Measurements from ENCODE around the gene PDE4A.

Gene PDE4A

DNA sequence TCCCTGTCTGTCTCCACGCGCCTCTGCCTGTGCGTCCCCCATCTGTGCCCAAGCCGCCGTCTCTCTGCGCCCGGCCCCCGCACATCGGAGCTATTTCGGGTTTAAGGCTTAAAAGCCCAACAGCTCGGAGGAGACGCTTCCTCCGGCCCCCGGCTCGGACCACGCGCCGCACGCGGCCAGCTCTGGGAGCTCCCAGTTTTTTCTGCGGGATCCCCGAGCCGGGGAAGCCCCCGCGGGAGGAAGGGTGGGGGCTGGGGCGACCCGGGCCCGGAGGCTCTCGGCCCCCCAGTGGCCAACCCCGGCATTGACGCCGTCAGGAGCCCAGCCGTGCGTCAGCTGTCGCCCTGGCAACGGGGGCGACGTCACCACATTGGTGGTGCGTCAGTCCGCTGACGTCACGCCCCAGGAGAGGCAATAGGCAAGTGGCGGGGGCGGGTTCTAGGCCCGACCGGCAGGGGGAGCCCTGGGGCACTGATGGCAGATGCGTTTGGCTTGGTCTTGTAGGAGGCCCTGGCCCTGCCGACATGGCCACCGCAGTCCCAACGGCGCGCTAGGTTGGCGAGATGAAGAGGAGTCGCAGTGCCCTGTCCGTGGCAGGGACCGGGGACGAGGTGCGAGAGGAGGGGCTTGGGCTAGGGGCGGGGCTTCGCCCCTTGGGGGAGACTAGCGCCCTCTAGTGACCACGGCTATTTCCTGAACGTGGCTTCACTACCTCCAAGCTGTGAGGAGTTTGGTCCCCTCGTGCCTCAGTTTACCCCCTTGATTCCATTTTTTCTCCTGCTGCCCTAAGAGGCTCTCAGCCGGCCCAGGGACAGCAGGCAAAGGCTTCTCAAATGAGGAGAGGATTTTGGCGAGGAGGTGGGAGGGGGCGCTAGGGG, 3.7 kb upstream of the PDE4A start:
- peaks cover 43% of the 10 kb centered on the region for H3K27me3 Mint-ChIP-seq

DNA sequence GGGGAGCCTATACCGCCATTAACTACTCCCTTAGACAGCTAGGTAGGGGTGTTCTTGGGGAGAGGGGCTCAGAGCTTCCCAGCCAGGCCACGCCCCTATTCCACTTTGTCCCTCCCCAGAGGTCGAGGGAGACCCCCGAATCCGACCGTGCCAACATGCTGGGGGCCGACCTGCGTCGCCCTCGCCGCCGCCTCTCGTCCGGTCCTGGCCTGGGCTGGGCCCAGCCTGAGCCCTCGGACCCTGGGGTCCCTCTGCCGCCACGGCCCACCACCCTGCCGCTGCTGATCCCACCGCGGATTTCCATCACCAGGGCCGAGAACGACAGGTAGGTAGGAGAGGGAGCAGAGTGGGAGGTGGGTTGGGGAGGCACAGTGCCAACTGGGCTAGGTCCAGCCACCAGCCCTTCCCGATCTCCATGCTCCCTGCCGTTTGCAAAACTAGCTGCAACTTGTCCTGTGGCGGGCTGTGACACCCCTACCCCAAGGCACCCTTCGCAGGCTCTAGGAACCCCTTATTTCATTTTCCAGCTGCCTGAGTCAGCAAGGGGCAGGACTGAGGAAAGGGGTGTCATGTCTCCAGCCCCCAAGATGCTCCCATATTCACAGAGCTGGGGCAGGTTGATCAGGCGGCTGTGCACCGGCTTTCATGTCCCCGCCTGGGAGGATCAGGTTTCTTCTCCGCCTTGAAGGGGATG, 2.6 kb upstream of the PDE4A start:
- Mint-ChIP-seq H3K36me3 (no peaks in the 10 kb centered on the region), H3K9me3 (peaks cover 3% of the 10 kb centered on the region), H3K27me3 (peaks cover 50% of the 10 kb centered on the region), H3K4me3 (peak overlapping the region; percentile 9), H3K4me1 (peaks cover 60% of the 10 kb centered on the region), H3K27ac (peak overlapping the region; percentile 64)
- no peak for ATAC-seq

More for the DNA sequence above, 3.7 kb upstream of the PDE4A start:
- H3K9me3 Mint-ChIP-seq, result peaks cover 3% of the 10 kb centered on the region
- ATAC-seq, result peak; percentile 69
- no peaks in the 10 kb centered on the region for H3K36me3 Mint-ChIP-seq
- H3K4me3 Mint-ChIP-seq, result peak overlapping the region; percentile 73
- H3K27ac Mint-ChIP-seq, result peak overlapping the region; percentile 81
- peaks cover 57% of the 10 kb centered on the region for H3K4me1 Mint-ChIP-seq

DNA sequence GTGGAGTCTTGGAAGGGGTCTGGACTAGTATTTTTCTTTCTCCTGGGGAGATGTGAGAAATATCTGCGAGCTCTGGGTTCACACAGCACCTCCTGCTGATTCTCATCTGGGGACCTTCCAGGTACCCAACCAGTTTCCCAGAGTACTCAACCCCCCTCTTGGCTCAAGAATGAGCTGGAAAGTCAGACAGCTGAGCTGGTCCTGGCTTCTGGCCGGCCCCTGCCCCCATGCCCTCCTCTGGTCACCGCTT, 2.2 kb upstream of the PDE4A start:
- Mint-ChIP-seq H3K9me3 (peaks cover 3% of the 10 kb centered on the region), H3K4me1 (peaks cover 59% of the 10 kb centered on the region), H3K27ac (peak overlapping the region; percentile 64), H3K27me3 (peaks cover 50% of the 10 kb centered on the region), H3K4me3 (peak overlapping the region; percentile 65), H3K36me3 (no peaks in the 10 kb centered on the region)
- no peak for ATAC-seq

DNA sequence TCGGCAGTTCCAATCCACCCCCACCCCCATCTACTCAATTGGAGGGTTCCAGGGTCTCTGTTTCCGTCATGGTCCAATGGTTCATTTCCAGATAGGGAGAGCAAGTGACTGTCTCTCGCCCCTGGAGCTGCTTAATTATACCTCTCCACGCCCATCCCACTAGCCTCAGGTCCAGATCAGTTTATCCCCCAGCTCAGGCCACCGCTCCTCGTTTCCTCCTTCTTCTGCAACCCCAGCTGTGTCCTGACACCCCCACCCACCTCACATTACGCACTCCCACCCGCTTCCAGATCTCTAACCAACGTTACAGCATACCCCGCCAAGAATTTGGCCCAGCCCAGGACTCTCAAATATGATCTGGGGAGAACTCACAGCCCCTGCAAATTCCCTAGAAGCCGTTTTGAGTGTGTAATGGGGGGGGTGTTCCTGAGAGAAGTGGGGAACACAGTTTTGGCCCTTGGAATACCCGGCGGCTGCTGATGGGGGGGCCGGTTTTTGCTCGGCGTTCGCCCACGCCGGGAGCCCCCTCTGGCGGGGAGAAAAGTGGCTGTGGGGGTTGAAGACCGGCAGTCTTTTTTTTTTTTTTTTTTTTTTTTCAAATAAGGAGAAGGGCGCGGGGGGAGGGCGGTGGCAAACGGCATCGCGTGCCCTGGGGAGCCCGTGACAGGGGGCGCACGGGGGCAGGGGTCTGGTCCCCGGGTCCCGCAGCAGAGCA, 1.7 kb upstream of the PDE4A start:
- Mint-ChIP-seq H3K4me3 (peak overlapping the region; percentile 65), H3K27ac (peak overlapping the region; percentile 64), H3K36me3 (no peaks in the 10 kb centered on the region), H3K9me3 (peaks cover 3% of the 10 kb centered on the region), H3K27me3 (peaks cover 50% of the 10 kb centered on the region), H3K4me1 (peaks cover 62% of the 10 kb centered on the region)
- ATAC-seq, result no peak

DNA sequence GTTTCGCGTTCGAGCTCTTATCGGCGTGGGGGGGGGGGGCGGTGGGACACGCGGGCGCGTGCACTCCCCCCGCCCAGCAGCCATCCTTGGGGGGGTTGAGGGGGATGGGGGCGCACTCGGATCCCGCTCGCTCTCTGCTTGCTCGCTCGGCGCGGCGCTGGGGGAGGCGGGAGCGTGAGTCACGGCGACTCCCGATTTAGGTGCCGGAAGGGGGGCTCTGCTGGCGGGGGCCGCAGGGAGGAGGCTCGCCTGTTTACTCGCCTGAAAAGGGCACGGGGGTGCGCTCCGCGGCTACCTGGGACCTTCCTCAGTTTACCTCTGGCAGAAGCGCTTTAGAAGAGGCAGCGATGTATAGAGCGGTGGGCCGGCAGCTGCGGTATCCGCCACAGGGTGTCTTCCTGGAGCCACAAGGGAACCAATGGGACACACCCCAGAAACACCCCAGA, 1.1 kb upstream of the PDE4A start:
- peaks cover 50% of the 10 kb centered on the region for H3K27me3 Mint-ChIP-seq
- H3K36me3 Mint-ChIP-seq, result no peaks in the 10 kb centered on the region
- peaks cover 3% of the 10 kb centered on the region for H3K9me3 Mint-ChIP-seq
- H3K4me1 Mint-ChIP-seq, result peaks cover 68% of the 10 kb centered on the region
- peak overlapping the region; percentile 64 for H3K27ac Mint-ChIP-seq
- ATAC-seq, result no peak
- H3K4me3 Mint-ChIP-seq, result peak overlapping the region; percentile 63

DNA sequence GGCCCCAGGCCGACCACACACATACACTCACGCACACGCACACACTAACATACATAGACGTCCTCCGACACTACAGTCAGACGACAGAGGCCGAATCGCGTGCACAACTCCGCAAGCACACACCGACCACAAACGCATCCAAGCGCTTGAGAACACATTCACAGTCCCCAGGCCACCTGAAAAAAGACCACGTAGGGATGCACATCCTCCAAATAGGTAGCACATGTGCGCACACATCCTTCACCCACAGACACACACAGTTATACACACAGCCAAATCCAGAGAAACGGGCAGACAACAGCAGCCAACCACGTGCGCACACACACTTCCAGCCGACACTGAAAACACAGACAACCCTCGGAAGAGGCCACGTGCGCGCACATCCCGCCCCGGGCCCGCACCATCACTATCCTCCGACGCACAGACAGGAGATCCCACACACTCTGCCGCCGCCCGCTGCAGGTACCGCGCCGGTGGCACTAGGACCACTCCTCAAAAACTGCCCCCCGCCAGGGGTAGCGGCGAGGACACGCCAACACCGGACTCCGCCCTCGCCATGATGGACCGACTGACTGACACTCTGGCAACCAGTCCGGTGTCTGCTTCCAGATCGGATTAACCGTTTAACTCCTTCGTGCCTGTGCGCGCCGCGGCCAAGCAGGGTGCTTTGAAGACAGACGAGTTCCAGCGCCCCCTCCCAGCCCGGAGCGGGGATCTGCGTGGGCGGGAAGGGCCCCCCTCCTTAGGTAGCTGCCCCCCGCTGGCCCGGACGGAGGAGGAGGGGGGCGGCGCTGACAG, 493 bp upstream of the PDE4A start:
- Mint-ChIP-seq H3K27me3 (peaks cover 50% of the 10 kb centered on the region), H3K4me1 (peaks cover 75% of the 10 kb centered on the region), H3K27ac (peak overlapping the region; percentile 64), H3K9me3 (peaks cover 3% of the 10 kb centered on the region), H3K4me3 (peak overlapping the region; percentile 63), H3K36me3 (no peaks in the 10 kb centered on the region)
- peak; percentile 47 for ATAC-seq

DNA sequence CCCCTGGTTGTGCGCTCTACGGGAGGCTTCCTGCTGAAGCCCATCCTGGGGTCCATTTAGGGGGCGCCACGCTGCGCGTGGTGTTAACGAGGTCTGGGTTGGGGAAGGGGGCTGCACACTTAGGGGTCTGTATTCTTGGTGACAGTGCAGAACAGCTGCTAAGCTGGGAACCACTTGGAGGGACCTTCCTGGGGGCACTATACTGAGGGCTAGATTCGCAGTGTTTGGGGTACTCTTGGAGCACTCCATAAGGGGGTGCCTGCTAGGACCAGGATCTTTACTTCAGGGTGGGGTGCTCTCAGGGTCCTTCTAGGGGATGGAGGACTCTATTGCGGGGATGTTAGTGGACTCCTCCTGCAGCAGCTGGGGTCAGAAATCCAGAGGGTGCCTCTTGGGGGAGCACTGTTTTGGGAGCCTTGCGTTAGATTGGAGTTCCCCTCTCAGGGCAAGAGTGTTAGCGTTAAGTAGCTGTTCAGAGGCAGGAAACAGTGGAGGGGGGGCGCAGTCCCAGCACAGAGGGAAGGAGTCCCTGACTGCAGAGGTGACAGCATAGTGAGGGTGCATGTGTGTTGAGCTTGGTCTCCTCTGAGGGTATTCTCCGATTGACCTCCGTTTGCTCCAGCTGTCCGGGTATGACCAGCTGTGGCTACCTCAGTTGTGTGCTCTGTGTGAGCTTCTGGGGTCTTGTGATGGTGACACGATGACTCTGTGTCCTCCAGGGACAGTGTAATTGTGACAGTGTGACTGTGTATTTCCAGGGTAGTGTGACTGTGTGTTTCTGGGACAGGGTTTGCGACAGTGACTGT, 1.1 kb downstream of the PDE4A start:
- Mint-ChIP-seq H3K4me3 (peak overlapping the region; percentile 63), H3K36me3 (no peaks in the 10 kb centered on the region), H3K27ac (peak overlapping the region; percentile 5), H3K4me1 (peaks cover 74% of the 10 kb centered on the region), H3K9me3 (peaks cover 3% of the 10 kb centered on the region), H3K27me3 (peaks cover 48% of the 10 kb centered on the region)
- no peak for ATAC-seq

DNA sequence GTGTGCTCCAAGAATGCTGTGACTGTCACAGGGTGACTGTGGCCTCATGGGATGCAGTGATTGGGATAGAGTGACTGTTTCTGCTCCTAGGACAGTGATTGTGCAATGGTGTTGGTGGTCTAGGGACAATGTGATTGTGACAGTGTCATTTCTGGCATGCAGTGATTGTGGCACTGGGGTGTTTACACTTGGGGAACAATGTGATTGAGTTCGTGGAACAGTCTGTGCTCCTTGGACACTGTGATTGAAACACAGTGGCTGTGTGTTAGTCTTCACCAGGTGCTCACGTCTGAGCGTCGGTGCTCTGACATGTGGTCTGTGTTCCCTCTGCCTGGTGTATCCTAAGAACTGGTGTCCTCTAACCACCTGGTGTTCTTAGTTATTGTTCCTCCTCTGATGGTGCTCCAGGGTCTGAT, 1.7 kb downstream of the PDE4A start:
- no peaks in the 10 kb centered on the region for H3K36me3 Mint-ChIP-seq
- H3K4me3 Mint-ChIP-seq, result peak overlapping the region; percentile 63
- peaks cover 41% of the 10 kb centered on the region for H3K27me3 Mint-ChIP-seq
- peak overlapping the region; percentile 5 for H3K27ac Mint-ChIP-seq
- ATAC-seq, result no peak
- peaks cover 74% of the 10 kb centered on the region for H3K4me1 Mint-ChIP-seq
- H3K9me3 Mint-ChIP-seq, result no peaks in the 10 kb centered on the region

DNA sequence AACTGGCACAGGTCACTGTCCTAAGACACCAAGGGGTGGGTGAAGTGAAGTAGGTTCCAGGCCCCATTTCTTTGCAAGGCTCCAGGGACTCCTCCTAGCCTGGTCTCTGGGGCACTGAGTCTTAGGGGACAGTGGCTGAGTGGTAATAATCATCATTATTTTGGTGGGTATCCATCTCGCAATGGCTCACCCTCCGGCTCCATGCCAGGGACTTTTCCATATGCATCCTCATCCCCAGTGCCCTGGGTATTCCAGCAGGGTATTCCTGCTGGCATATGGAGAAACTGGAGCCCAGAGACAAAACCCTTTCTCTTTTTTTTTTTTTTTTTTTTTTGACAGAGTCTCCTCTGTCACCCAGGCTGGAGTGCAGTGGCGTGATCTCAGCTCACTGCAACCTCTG, 2.5 kb downstream of the PDE4A start:
- H3K9me3 Mint-ChIP-seq, result no peaks in the 10 kb centered on the region
- no peak overlapping the region for H3K4me3 Mint-ChIP-seq
- no peak overlapping the region for H3K27ac Mint-ChIP-seq
- H3K27me3 Mint-ChIP-seq, result peaks cover 40% of the 10 kb centered on the region
- no peaks in the 10 kb centered on the region for H3K36me3 Mint-ChIP-seq
- peaks cover 81% of the 10 kb centered on the region for H3K4me1 Mint-ChIP-seq
- ATAC-seq, result no peak

DNA sequence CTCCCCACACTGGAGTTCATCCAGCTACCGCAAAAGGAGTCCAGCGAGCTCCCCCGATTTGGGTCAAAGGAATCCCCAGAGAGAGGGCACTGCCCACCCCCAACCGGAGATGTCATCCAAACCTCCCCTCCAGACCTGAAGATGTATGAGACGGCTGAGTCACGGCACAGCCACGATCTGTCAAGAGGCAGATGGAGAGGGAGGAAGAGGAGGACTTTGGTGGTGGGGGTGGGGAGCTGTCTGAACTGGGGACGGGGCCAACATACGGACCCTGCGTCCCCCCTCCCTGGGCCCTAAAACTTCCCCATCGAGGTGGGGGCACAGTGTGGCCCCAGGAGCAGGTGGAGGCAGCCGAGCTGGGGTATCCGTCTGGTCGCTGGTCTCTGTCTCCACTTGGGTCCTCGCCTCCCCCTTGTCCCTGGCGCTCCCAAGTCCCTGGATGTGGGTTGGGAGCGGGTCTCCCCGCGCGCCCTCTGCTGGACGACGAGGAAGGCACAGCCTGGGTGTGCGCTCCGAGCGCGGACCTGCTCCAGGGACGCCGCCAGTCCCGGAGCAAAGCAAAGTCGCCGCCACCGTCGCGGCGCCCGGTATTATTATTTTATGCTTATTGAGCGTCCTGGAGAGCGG, 3.8 kb downstream of the PDE4A start:
- no peaks in the 10 kb centered on the region for H3K36me3 Mint-ChIP-seq
- H3K27ac Mint-ChIP-seq, result peak overlapping the region; percentile 95
- ATAC-seq, result peak; percentile 44
- peak overlapping the region; percentile 73 for H3K4me3 Mint-ChIP-seq
- peaks cover 30% of the 10 kb centered on the region for H3K27me3 Mint-ChIP-seq
- H3K4me1 Mint-ChIP-seq, result peaks cover 84% of the 10 kb centered on the region
- H3K9me3 Mint-ChIP-seq, result no peaks in the 10 kb centered on the region

DNA sequence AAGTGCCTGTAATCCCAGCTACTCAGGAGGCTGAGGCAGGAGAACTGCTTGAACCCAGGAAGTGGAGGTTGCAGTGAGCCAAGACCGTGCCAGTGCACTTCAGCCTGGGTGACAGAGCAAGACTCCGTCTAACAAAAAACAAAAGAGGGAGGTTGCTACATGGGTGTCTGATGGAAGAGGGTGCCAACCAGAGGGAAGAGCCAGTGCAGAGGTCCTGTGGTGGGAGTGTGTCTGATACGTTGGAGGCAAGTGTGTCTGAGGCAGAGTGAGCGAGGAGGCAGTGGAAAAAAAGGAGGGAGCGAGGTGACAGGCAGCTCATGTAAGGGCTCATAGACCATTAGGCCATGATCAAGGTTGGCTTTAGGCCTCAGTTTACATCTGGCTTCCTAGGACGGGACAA, 6.8 kb downstream of the PDE4A start:
- peak overlapping the region; percentile 95 for H3K27ac Mint-ChIP-seq

DNA sequence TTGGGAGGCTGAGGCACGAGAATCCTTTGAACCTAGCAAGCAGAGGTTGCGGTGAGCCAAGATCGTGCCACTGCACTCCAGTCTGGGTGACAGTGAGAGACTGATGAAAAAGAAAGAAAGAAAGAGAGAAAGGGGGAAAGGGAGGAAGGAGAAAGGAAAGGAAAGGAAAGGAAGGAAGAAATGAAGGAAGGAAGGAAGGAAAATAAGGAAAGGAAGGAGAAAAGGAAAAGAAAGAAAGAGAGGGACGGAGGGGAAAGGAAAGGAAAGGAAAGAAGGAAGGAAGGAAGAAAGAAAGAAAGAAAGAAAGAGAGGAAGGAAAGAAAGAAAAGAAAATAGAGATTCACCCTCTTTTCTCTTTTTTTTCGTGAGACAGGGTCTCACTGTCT, 8.7 kb downstream of the PDE4A start:
- no peaks in the 10 kb centered on the region for H3K36me3 Mint-ChIP-seq
- no peak overlapping the region for H3K4me3 Mint-ChIP-seq
- H3K27ac Mint-ChIP-seq, result peak overlapping the region; percentile 95

More for the DNA sequence above, 6.8 kb downstream of the PDE4A start:
- no peaks in the 10 kb centered on the region for H3K9me3 Mint-ChIP-seq
- H3K4me3 Mint-ChIP-seq, result no peak overlapping the region
- no peaks in the 10 kb centered on the region for H3K36me3 Mint-ChIP-seq
- ATAC-seq, result no peak
- H3K27me3 Mint-ChIP-seq, result peaks cover 16% of the 10 kb centered on the region
- peaks cover 87% of the 10 kb centered on the region for H3K4me1 Mint-ChIP-seq

DNA sequence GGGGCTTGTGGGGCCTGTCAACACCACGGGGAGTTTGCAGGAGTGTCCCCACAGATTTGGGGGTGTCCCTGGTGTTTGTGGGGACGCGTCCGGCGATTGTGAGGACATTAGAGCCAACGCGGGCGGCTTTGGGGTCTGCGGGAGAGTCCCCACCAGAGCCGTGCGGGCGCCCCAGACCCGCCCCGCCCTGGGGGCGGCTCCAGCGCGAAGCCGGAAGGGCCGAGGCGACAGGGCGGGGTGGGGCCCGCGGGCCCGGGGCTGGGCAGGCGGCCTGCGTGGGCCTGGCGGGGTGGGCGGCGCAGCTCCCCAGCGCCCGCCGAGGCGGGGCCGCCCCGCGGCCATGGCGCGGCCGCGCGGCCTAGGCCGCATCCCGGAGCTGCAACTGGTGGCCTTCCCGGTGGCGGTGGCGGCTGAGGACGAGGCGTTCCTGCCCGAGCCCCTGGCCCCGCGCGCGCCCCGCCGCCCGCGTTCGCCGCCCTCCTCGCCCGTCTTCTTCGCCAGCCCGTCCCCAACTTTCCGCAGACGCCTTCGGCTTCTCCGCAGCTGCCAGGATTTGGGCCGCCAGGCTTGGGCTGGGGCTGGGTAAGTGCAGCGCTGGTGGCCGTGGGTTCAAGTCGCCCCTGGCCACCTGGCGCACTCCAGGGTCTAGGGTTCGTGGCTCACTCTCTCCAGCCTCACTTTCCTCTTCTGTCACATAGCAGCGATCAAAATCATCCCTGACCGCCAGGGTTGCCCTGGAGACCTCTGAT, 10.3 kb downstream of the PDE4A start:
- ATAC-seq, result peak; percentile 47
- H3K4me1 Mint-ChIP-seq, result peaks cover 70% of the 10 kb centered on the region
- no peaks in the 10 kb centered on the region for H3K9me3 Mint-ChIP-seq
- H3K27ac Mint-ChIP-seq, result peak overlapping the region; percentile 95
- peak overlapping the region; percentile 88 for H3K4me3 Mint-ChIP-seq
- H3K36me3 Mint-ChIP-seq, result no peaks in the 10 kb centered on the region
- peaks cover 15% of the 10 kb centered on the region for H3K27me3 Mint-ChIP-seq

More for the DNA sequence above, 8.7 kb downstream of the PDE4A start:
- ATAC-seq, result no peak
- no peaks in the 10 kb centered on the region for H3K9me3 Mint-ChIP-seq
- peaks cover 15% of the 10 kb centered on the region for H3K27me3 Mint-ChIP-seq
- H3K4me1 Mint-ChIP-seq, result peaks cover 87% of the 10 kb centered on the region
